Measurements from ENCODE around the gene SMAD1. TPM values are rescaled to one million over a fixed set of nuclear protein-coding genes. Genes with fewer than 3 reads are reported as not detected.
A peak's percentile ranks its signal among the peaks of the same experiment; 100 is the strongest.

SMAD1 gene
- total RNA-seq = 10 to 100 TPM; 25.1 to 28.3 TPM
- 21.6 TPM for polyA plus RNA-seq (2013, experiment 1 of 2)
- 20.6 TPM for polyA plus RNA-seq (2013, experiment 2 of 2)
- long read RNA-seq, experiment 1, partial matches to known transcripts = 4 of 14 reads
- long read RNA-seq, experiment 1, other reads (novel, unspliced or antisense) = 5 of 14 reads
- long read RNA-seq, experiment 2, transcript SMAD1-201 (7 exons, 1,966 nt) = major isoform, 17 of 36 reads
- long read RNA-seq, experiment 2, partial matches to known transcripts = 6 of 36 reads
- long read RNA-seq, experiment 2, other reads (novel, unspliced or antisense) = 13 of 36 reads
- long read RNA-seq, experiment 3, partial matches to known transcripts = 4 of 14 reads
- long read RNA-seq, experiment 3, other reads (novel, unspliced or antisense) = 7 of 14 reads
- long read RNA-seq, experiment 4, partial matches to known transcripts = 6 of 31 reads
- long read RNA-seq, experiment 4, other reads (novel, unspliced or antisense) = 23 of 31 reads

DNA sequence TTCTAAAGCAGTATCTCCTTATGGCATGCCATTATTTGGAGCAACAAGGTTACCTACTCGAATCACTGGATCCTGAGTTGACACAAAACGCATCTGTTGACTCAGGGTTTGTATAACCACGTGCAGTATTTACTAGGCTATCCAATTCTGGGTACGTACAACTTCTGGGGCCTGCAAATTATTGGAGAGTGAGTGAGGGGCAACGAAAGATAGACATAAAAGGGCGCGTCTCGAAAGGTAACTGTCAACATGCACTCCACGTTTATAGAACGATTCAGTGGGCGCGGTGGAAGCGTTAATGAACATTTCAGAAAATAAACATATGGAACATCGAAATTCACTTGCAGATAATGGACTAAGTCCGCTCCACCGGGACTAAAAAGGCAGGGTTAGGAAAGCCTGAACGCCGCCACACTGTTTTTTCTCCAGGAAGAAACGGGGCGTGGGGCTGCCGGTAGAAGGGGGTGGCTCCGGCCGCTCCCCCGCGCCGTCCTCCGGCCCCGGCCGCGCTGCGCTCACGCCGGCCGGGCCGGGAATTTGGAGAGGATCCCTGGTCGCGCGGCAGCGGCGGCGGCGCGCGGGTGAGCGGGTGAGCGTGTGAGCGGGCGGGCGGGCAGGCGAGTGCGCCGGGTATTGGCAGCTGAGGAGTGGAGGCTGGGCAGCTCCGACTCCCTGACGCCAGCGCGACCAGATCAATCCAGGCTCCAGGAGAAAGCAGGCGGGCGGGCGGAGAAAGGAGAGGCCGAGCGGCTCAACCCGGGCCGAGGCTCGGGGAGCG, at the start of gene SMAD1:
Gene SMAD1, plus strand, starts transcription at position 690 of the 778 bp plus-strand sequence. CDS start 32,761 bp downstream, outside the sequence.
- peaks cover 7% of the 10 kb centered on the region for H3K4me1 Mint-ChIP-seq
- H3K9me3 Mint-ChIP-seq = no peaks in the 10 kb centered on the region
- H3K4me1 ChIP-seq (ENCODE audit: control insufficient read depth, insufficient read depth, low read length) = no peaks in the 10 kb centered on the region
- DNase-seq = peak; percentile 91
- H3K9me3 ChIP-seq (ENCODE audit: control insufficient read depth, low read length) = no peaks in the 10 kb centered on the region
- peak within 1 kb of the TSS; percentile 78 for H3K9ac ChIP-seq (ENCODE audit: extremely low read depth, low read length, poor library complexity, severe bottlenecking)
- WGBS, 2 experiments (ENCODE audit: insufficient coverage in 1 of 2, insufficient read length in 1 of 2) = 3 to 6% methylated on average over 23 to 65 of the region's 65 CpGs
- peaks cover 2% of the 10 kb centered on the region for H3K27me3 Mint-ChIP-seq (ENCODE audit: insufficient read depth)
- H3K27ac Mint-ChIP-seq = peak within 1 kb of the TSS; percentile 6
- no peaks in the 10 kb centered on the region for H3K36me3 ChIP-seq (ENCODE audit: control insufficient read depth, insufficient read depth, low read length)
- peak within 1 kb of the TSS; percentile 93 for H3K27ac ChIP-seq (ENCODE audit: low read depth, low read length)
- H3K27me3 ChIP-seq (ENCODE audit: control insufficient read depth, insufficient read depth, low read length, poor library complexity, severe bottlenecking) = no peaks in the 10 kb centered on the region
- peak within 1 kb of the TSS; percentile 88 for H3K4me3 ChIP-seq (ENCODE audit: low read length)
- no peak within 1 kb of the TSS for H3K4me3 Mint-ChIP-seq
- H3K36me3 Mint-ChIP-seq (ENCODE audit: low read depth) = no peaks in the 10 kb centered on the region
- TF ChIP-seq, protein P1, sequence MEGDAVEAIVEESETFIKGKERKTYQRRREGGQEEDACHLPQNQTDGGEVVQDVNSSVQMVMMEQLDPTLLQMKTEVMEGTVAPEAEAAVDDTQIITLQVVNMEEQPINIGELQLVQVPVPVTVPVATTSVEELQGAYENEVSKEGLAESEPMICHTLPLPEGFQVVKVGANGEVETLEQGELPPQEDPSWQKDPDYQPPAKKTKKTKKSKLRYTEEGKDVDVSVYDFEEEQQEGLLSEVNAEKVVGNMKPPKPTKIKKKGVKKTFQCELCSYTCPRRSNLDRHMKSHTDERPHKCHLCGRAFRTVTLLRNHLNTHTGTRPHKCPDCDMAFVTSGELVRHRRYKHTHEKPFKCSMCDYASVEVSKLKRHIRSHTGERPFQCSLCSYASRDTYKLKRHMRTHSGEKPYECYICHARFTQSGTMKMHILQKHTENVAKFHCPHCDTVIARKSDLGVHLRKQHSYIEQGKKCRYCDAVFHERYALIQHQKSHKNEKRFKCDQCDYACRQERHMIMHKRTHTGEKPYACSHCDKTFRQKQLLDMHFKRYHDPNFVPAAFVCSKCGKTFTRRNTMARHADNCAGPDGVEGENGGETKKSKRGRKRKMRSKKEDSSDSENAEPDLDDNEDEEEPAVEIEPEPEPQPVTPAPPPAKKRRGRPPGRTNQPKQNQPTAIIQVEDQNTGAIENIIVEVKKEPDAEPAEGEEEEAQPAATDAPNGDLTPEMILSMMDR (conservative IDR thresholded peaks at IDR 0.05) = no peak

GRCh38 chr4:145433684-145434083, 48.0 kb upstream of the SMAD1 start:
- Histone ChIP-seq H3K4me3 (ENCODE audit: low read length) (no peak overlapping the region), H3K9me3 (ENCODE audit: control insufficient read depth, low read length) (peaks cover 16% of the 10 kb centered on the region), H3K9ac (ENCODE audit: extremely low read depth, low read length, poor library complexity, severe bottlenecking) (no peak overlapping the region), H3K4me1 (ENCODE audit: control insufficient read depth, insufficient read depth, low read length) (peaks cover 7% of the 10 kb centered on the region), H3K36me3 (ENCODE audit: control insufficient read depth, insufficient read depth, low read length) (no peaks in the 10 kb centered on the region), H3K27me3 (ENCODE audit: control insufficient read depth, insufficient read depth, low read length, poor library complexity, severe bottlenecking) (peaks cover 8% of the 10 kb centered on the region), H3K27ac (ENCODE audit: low read depth, low read length) (no peak overlapping the region)
- Mint-ChIP-seq H3K9me3 (no peaks in the 10 kb centered on the region), H3K27ac (no peak overlapping the region), H3K27me3 (ENCODE audit: insufficient read depth) (peaks cover 14% of the 10 kb centered on the region), H3K4me3 (no peak overlapping the region), H3K36me3 (ENCODE audit: low read depth) (no peaks in the 10 kb centered on the region), H3K4me1 (peaks cover 9% of the 10 kb centered on the region)
- TF ChIP-seq, protein P1 (conservative IDR thresholded peaks at IDR 0.05) = no peak
- no peak for DNase-seq

DNA sequence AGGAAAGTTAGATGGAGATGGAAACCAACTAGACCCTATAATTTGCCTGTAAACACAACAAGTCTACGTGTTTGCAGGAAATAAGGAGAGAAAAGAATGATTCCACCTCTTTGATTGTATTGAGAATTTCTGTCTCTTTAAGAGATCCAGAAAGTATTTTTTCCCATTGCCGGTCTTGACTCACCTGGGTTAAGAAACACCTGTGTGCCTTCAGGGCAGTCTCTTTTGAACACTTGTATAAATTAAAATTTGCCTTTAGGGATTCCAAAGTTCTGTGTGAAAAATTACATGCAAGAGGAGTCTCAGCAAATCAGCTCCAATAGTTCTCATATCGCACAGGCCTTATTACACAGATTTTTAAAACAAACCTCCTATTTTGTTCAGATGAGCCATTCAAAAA, 46.0 kb upstream of the SMAD1 start:
- Histone ChIP-seq H3K36me3 (ENCODE audit: control insufficient read depth, insufficient read depth, low read length) (no peaks in the 10 kb centered on the region), H3K9ac (ENCODE audit: extremely low read depth, low read length, poor library complexity, severe bottlenecking) (no peak overlapping the region), H3K4me3 (ENCODE audit: low read length) (no peak overlapping the region), H3K4me1 (ENCODE audit: control insufficient read depth, insufficient read depth, low read length) (peaks cover 3% of the 10 kb centered on the region), H3K27me3 (ENCODE audit: control insufficient read depth, insufficient read depth, low read length, poor library complexity, severe bottlenecking) (peaks cover 8% of the 10 kb centered on the region), H3K9me3 (ENCODE audit: control insufficient read depth, low read length) (peaks cover 16% of the 10 kb centered on the region), H3K27ac (ENCODE audit: low read depth, low read length) (no peak overlapping the region)
- Mint-ChIP-seq H3K4me3 (no peak overlapping the region), H3K4me1 (peaks cover 4% of the 10 kb centered on the region), H3K27me3 (ENCODE audit: insufficient read depth) (peaks cover 14% of the 10 kb centered on the region), H3K36me3 (ENCODE audit: low read depth) (no peaks in the 10 kb centered on the region), H3K9me3 (no peaks in the 10 kb centered on the region), H3K27ac (no peak overlapping the region)
- TF ChIP-seq, protein P1 (conservative IDR thresholded peaks at IDR 0.05) = no peak
- WGBS, 2 experiments (ENCODE audit: insufficient coverage in 1 of 2, insufficient read length in 1 of 2) = 96 to 100% methylated on average over 1 to 3 of the region's 3 CpGs
- DNase-seq = no peak
